CD4-positive, CD25-positive, alpha-beta regulatory T cell (primary cell): ENCODE measurements around the gene METAP1D. TPM values are rescaled to one million over a fixed set of nuclear protein-coding genes. Genes with fewer than 3 reads are reported as not detected.

ENCODE experiments used
- ATAC-seq, 2 donors: fragments of 150-1000 bp; cut with Tn5 transposase; one replicate each; pipeline ENCODE4 v1.10.0; 2021; ENCODE audit warnings: low read depth in 2 of 2, moderate number of reproducible peaks in 2 of 2, moderate library complexity in 1 of 2
- DNase-seq, 3 donors: peaks; one replicate each; pipeline versions ENCODE4 v3.0.0 to v3.0.0-alpha.2; 2012 to 2022; ENCODE audit warnings: mixed read lengths in 1 of 3
- H3K27ac ChIP-seq: one replicate; pipeline ENCODE4 v1.7.0; 2013; ENCODE audit warnings: mild to moderate bottlenecking, low read length; ENCODE audit not compliant: insufficient read depth, poor library complexity, severe bottlenecking
- H3K27me3 ChIP-seq: one replicate; pipeline ENCODE4 v1.7.0; 2013; ENCODE audit warnings: low read length; ENCODE audit not compliant: control insufficient read depth, insufficient read depth
- H3K36me3 ChIP-seq: one replicate; pipeline ENCODE4 v1.7.0; 2013; ENCODE audit warnings: mild to moderate bottlenecking, low read length, moderate library complexity; ENCODE audit not compliant: control insufficient read depth, insufficient read depth
- H3K4me1 ChIP-seq: 2 replicates; pipeline ENCODE4 v1.7.0; 2013; ENCODE audit warnings: mild to moderate bottlenecking, low read length; ENCODE audit not compliant: insufficient read depth, control insufficient read depth, poor library complexity, severe bottlenecking
- H3K4me3 ChIP-seq: one replicate; pipeline ENCODE4 v1.7.0; 2013; ENCODE audit warnings: low read depth, mild to moderate bottlenecking, low read length, moderate library complexity
- H3K9me3 ChIP-seq, 2 experiments: 1 replicate in 1 of 2; 2 replicates in 1 of 2; pipeline ENCODE4 v1.7.0; 2013; ENCODE audit warnings: low read length in 2 of 2, mild to moderate bottlenecking in 1 of 2, moderate library complexity in 1 of 2; ENCODE audit not compliant: control insufficient read depth in 2 of 2
- H3K27ac Mint-ChIP-seq, 3 donors: one replicate each; pipeline ENCODE4 v1.8.0; 2020 to 2022; ENCODE audit warnings: mild to moderate bottlenecking in 3 of 3, mixed read lengths in 3 of 3, moderate library complexity in 2 of 3
- H3K27me3 Mint-ChIP-seq: one replicate; pipeline ENCODE4 v1.8.0; 2022; ENCODE audit warnings: mild to moderate bottlenecking, mixed read lengths
- H3K36me3 Mint-ChIP-seq: one replicate; pipeline ENCODE4 v1.8.0; 2020; ENCODE audit warnings: mixed read lengths
- H3K4me1 Mint-ChIP-seq, 4 donors: one replicate each; pipeline ENCODE4 v1.8.0; 2020 to 2022; ENCODE audit warnings: mixed read lengths in 4 of 4, mild to moderate bottlenecking in 1 of 4
- H3K4me3 Mint-ChIP-seq, 4 donors: one replicate each; pipeline ENCODE4 v1.8.0; 2020 to 2022; ENCODE audit warnings: mild to moderate bottlenecking in 4 of 4, mixed read lengths in 4 of 4, moderate library complexity in 3 of 4
- H3K9me3 Mint-ChIP-seq, 7 donors: one replicate each; pipeline ENCODE4 v1.8.0; 2020 to 2022; ENCODE audit warnings: mixed read lengths in 7 of 7, mild to moderate bottlenecking in 3 of 7, moderate library complexity in 2 of 7
- polyA plus RNA-seq, 4 donors: library from polyadenylated mRNA; unstranded; fragments of 300-500 nt; fragmentation: Illumina TruSeq; gene quantifications; one replicate each; pipeline ENCODE4 v1.2.3, GENCODE V29; 2021
- total RNA-seq: library from RNA; stranded (reverse); gene quantifications from one replicate; pipeline ENCODE4 v1.2.3, GENCODE V29; 2022

Gene METAP1D
- total and polyA plus RNA-seq, 5 donors from 2014 or later, result 0.54 to 3.7 (median 2.3) TPM

GRCh38 chr2:171960570-171960969 lies 39.2 kb upstream of the METAP1D start:
- H3K9me3 Mint-ChIP-seq, result no peaks in the 10 kb centered on the region
- peaks cover 24 to 48% (median 37%) of the 10 kb centered on the region in 4 donors for H3K4me1 Mint-ChIP-seq

GRCh38 chr2:171963198-171963597 lies 36.6 kb upstream of the METAP1D start:
- DNase-seq (peak in 1 of 3 donors; percentile 79), ATAC-seq (no peak)
- Mint-ChIP-seq H3K36me3 (peaks cover 21% of the 10 kb centered on the region), H3K4me1 (peaks cover 25 to 43% (median 36%) of the 10 kb centered on the region in 4 donors), H3K4me3 (peak overlapping the region in 1 of 4 donors; percentile 44), H3K9me3 (no peaks in the 10 kb centered on the region), H3K27me3 (no peaks in the 10 kb centered on the region), H3K27ac (no peak overlapping the region)
- no peaks in the 10 kb centered on the region for H3K27me3 ChIP-seq
- no peak overlapping the region for H3K4me3 ChIP-seq
- peaks cover 15% of the 10 kb centered on the region for H3K36me3 ChIP-seq
- no peak overlapping the region for H3K27ac ChIP-seq
- H3K4me1 ChIP-seq, result peaks cover 17% of the 10 kb centered on the region
- no peaks in the 10 kb centered on the region for H3K9me3 ChIP-seq

More at GRCh38 chr2:171960570-171960969, 39.2 kb upstream of the METAP1D start:
- H3K27ac Mint-ChIP-seq, result no peak overlapping the region
- no peaks in the 10 kb centered on the region for H3K27me3 Mint-ChIP-seq
- DNase-seq, result no peak
- no peak for ATAC-seq
- Histone ChIP-seq H3K27ac (no peak overlapping the region), H3K36me3 (no peaks in the 10 kb centered on the region), H3K27me3 (no peaks in the 10 kb centered on the region), H3K9me3 (no peaks in the 10 kb centered on the region), H3K4me3 (no peak overlapping the region), H3K4me1 (peaks cover 12% of the 10 kb centered on the region)
- H3K4me3 Mint-ChIP-seq, result no peak overlapping the region
- peaks cover 7% of the 10 kb centered on the region for H3K36me3 Mint-ChIP-seq

GRCh38 chr2:171964308-171964707 lies 35.4 kb upstream of the METAP1D start:
- no peak for ATAC-seq

GRCh38 chr2:171965238-171965637 lies 34.5 kb upstream of the METAP1D start:
- no peak for DNase-seq
- H3K27me3 ChIP-seq, result no peaks in the 10 kb centered on the region
- Mint-ChIP-seq H3K4me1 (peaks cover 18 to 35% (median 31%) of the 10 kb centered on the region in 4 donors), H3K27ac (no peak overlapping the region), H3K9me3 (no peaks in the 10 kb centered on the region), H3K27me3 (no peaks in the 10 kb centered on the region), H3K36me3 (peaks cover 27% of the 10 kb centered on the region), H3K4me3 (no peak overlapping the region)
- no peaks in the 10 kb centered on the region for H3K9me3 ChIP-seq
- peaks cover 17% of the 10 kb centered on the region for H3K4me1 ChIP-seq
- H3K36me3 ChIP-seq, result peaks cover 15% of the 10 kb centered on the region
- ATAC-seq, result peak in 1 of 2 donors; percentile 47
- no peak overlapping the region for H3K4me3 ChIP-seq
- H3K27ac ChIP-seq, result no peak overlapping the region

More at GRCh38 chr2:171964308-171964707, 35.4 kb upstream of the METAP1D start:
- H3K27ac Mint-ChIP-seq, result peak overlapping the region in 2 of 3 donors; percentile 17 to 26
- Histone ChIP-seq H3K9me3 (no peaks in the 10 kb centered on the region), H3K4me1 (peaks cover 17% of the 10 kb centered on the region), H3K27me3 (no peaks in the 10 kb centered on the region), H3K36me3 (peaks cover 15% of the 10 kb centered on the region), H3K4me3 (no peak overlapping the region), H3K27ac (no peak overlapping the region)
- no peaks in the 10 kb centered on the region for H3K27me3 Mint-ChIP-seq
- DNase-seq, result no peak
- H3K9me3 Mint-ChIP-seq, result no peaks in the 10 kb centered on the region
- H3K4me1 Mint-ChIP-seq, result peaks cover 25 to 42% (median 34%) of the 10 kb centered on the region in 4 donors
- H3K4me3 Mint-ChIP-seq, result no peak overlapping the region
- H3K36me3 Mint-ChIP-seq, result peaks cover 27% of the 10 kb centered on the region

- peaks cover 18 to 35% (median 30%) of the 10 kb centered on the region in 4 donors for H3K4me1 Mint-ChIP-seq
- H3K4me3 ChIP-seq, result no peak overlapping the region
- H3K9me3 ChIP-seq, result no peaks in the 10 kb centered on the region
- ATAC-seq, result peak in 1 of 2 donors; percentile 63
- H3K27me3 ChIP-seq, result no peaks in the 10 kb centered on the region
- H3K27me3 Mint-ChIP-seq, result no peaks in the 10 kb centered on the region
- peaks cover 17% of the 10 kb centered on the region for H3K4me1 ChIP-seq
- H3K27ac ChIP-seq, result no peak overlapping the region
- peaks cover 15% of the 10 kb centered on the region for H3K36me3 ChIP-seq
- H3K9me3 Mint-ChIP-seq, result no peaks in the 10 kb centered on the region
- H3K27ac Mint-ChIP-seq, result no peak overlapping the region
- no peak overlapping the region for H3K4me3 Mint-ChIP-seq
- peak in 2 of 3 donors; percentile 19 to 20 for DNase-seq
- peaks cover 27% of the 10 kb centered on the region for H3K36me3 Mint-ChIP-seq
Observed at GRCh38 chr2:171965661-171966060, 34.1 kb upstream of the METAP1D start.

GRCh38 chr2:171966235-171966634 lies 33.5 kb upstream of the METAP1D start:
- no peaks in the 10 kb centered on the region for H3K9me3 ChIP-seq
- H3K4me1 ChIP-seq, result peaks cover 17% of the 10 kb centered on the region
- Mint-ChIP-seq H3K36me3 (peaks cover 29% of the 10 kb centered on the region), H3K27me3 (no peaks in the 10 kb centered on the region), H3K4me1 (peaks cover 18 to 31% (median 28%) of the 10 kb centered on the region in 4 donors), H3K27ac (no peak overlapping the region), H3K4me3 (no peak overlapping the region), H3K9me3 (no peaks in the 10 kb centered on the region)
- peaks cover 19% of the 10 kb centered on the region for H3K36me3 ChIP-seq
- no peaks in the 10 kb centered on the region for H3K27me3 ChIP-seq
- ATAC-seq (peak in 1 of 2 donors; percentile 54), DNase-seq (no peak)
- no peak overlapping the region for H3K4me3 ChIP-seq
- H3K27ac ChIP-seq, result no peak overlapping the region

- Mint-ChIP-seq H3K27me3 (no peaks in the 10 kb centered on the region), H3K4me1 (peaks cover 18 to 30% (median 28%) of the 10 kb centered on the region in 4 donors), H3K9me3 (no peaks in the 10 kb centered on the region), H3K4me3 (no peak overlapping the region), H3K27ac (peak overlapping the region in 1 of 3 donors; percentile 63), H3K36me3 (peaks cover 33% of the 10 kb centered on the region)
- Histone ChIP-seq H3K9me3 (no peaks in the 10 kb centered on the region), H3K36me3 (peaks cover 23% of the 10 kb centered on the region), H3K4me3 (no peak overlapping the region), H3K27ac (no peak overlapping the region), H3K27me3 (no peaks in the 10 kb centered on the region), H3K4me1 (peaks cover 17% of the 10 kb centered on the region)
- DNase-seq (no peak), ATAC-seq (no peak)
Observed at GRCh38 chr2:171966688-171967087, 33.1 kb upstream of the METAP1D start.

- H3K27ac Mint-ChIP-seq, result no peak overlapping the region
- Histone ChIP-seq H3K9me3 (no peaks in the 10 kb centered on the region), H3K27ac (no peak overlapping the region), H3K36me3 (peaks cover 31% of the 10 kb centered on the region), H3K27me3 (no peaks in the 10 kb centered on the region), H3K4me3 (no peak overlapping the region), H3K4me1 (peaks cover 9% of the 10 kb centered on the region)
- H3K27me3 Mint-ChIP-seq, result no peaks in the 10 kb centered on the region
- H3K36me3 Mint-ChIP-seq, result peaks cover 45% of the 10 kb centered on the region
- no peaks in the 10 kb centered on the region for H3K9me3 Mint-ChIP-seq
- ATAC-seq, result no peak
- H3K4me1 Mint-ChIP-seq, result peaks cover 20 to 25% (median 23%) of the 10 kb centered on the region in 4 donors
- no peak for DNase-seq
- H3K4me3 Mint-ChIP-seq, result no peak overlapping the region
Observed at GRCh38 chr2:171968509-171968908, 31.2 kb upstream of the METAP1D start.
